Stimulated activated naive CD8-positive, alpha-beta T cell treated with anti-CD3 and anti-CD28 coated beads, Interleukin-15, amount 100 ng/mL, for 72 hours (primary cell): ENCODE measurements around the gene LAMA3.

Experiments used
- ATAC-seq: fragments of 150-1000 bp; cut with Tn5 transposase; 2 replicates; pipeline ENCODE4 v1.10.0; 2021; ENCODE audit warnings: mild to moderate bottlenecking, moderate library complexity
- DNase-seq, 2 donors: peaks; one replicate each; pipeline ENCODE4 v3.0.0; 2021 to 2022
- H3K27ac Mint-ChIP-seq, 2 donors: one replicate each; pipeline ENCODE4 v1.8.0; 2022; ENCODE audit warnings: mild to moderate bottlenecking in 2 of 2, mixed read lengths in 2 of 2, moderate library complexity in 2 of 2
- H3K27me3 Mint-ChIP-seq: one replicate; pipeline ENCODE4 v1.8.0; 2022; ENCODE audit warnings: mixed read lengths
- H3K4me1 Mint-ChIP-seq: one replicate; pipeline ENCODE4 v1.8.0; 2022; ENCODE audit warnings: mild to moderate bottlenecking, mixed read lengths
- H3K4me3 Mint-ChIP-seq, 2 donors: one replicate each; pipeline ENCODE4 v1.8.0; 2022; ENCODE audit warnings: mild to moderate bottlenecking in 2 of 2, mixed read lengths in 2 of 2, moderate library complexity in 1 of 2
- H3K9me3 Mint-ChIP-seq, 2 donors: one replicate each; pipeline ENCODE4 v1.8.0; 2022; ENCODE audit warnings: mixed read lengths in 2 of 2

Gene LAMA3

GRCh38 chr18:23824669-23825068, 135.4 kb downstream of the LAMA3 start:
- H3K27ac Mint-ChIP-seq: no peak overlapping the region
- no peak for ATAC-seq
- H3K4me3 Mint-ChIP-seq: no peak overlapping the region
- no peak for DNase-seq
- H3K9me3 Mint-ChIP-seq: no peaks in the 10 kb centered on the region
- peaks cover 7% of the 10 kb centered on the region for H3K27me3 Mint-ChIP-seq
- peaks cover 40% of the 10 kb centered on the region for H3K4me1 Mint-ChIP-seq

GRCh38 chr18:23825496-23825895, 136.2 kb downstream of the LAMA3 start:
- no peak for ATAC-seq
- peaks cover 7% of the 10 kb centered on the region for H3K27me3 Mint-ChIP-seq
- no peak overlapping the region for H3K4me3 Mint-ChIP-seq
- no peak for DNase-seq
- H3K4me1 Mint-ChIP-seq: peaks cover 40% of the 10 kb centered on the region
- H3K27ac Mint-ChIP-seq: no peak overlapping the region
- H3K9me3 Mint-ChIP-seq: no peaks in the 10 kb centered on the region

GRCh38 chr18:23825978-23826405, 136.7 kb downstream of the LAMA3 start:
- H3K27ac Mint-ChIP-seq: peak overlapping the region in 1 of 2 donors; percentile 15
- peaks cover 40% of the 10 kb centered on the region for H3K4me1 Mint-ChIP-seq
- no peak for ATAC-seq

GRCh38 chr18:23826850-23827620, 137.8 kb downstream of the LAMA3 start:
- Mint-ChIP-seq H3K27ac (peak overlapping the region in 1 of 2 donors; percentile 98), H3K9me3 (no peaks in the 10 kb centered on the region), H3K4me1 (peaks cover 40% of the 10 kb centered on the region), H3K4me3 (no peak overlapping the region), H3K27me3 (no peaks in the 10 kb centered on the region)
- DNase-seq: no peak
- no peak for ATAC-seq

More at GRCh38 chr18:23825978-23826405, 136.7 kb downstream of the LAMA3 start:
- H3K4me3 Mint-ChIP-seq: peak overlapping the region in 1 of 2 donors; percentile 27
- peaks cover 7% of the 10 kb centered on the region for H3K27me3 Mint-ChIP-seq
- no peak for DNase-seq
- no peaks in the 10 kb centered on the region for H3K9me3 Mint-ChIP-seq

- no peak for ATAC-seq
- peaks cover 40% of the 10 kb centered on the region for H3K4me1 Mint-ChIP-seq
- H3K27me3 Mint-ChIP-seq: no peaks in the 10 kb centered on the region
- H3K9me3 Mint-ChIP-seq: no peaks in the 10 kb centered on the region
- H3K27ac Mint-ChIP-seq: peak overlapping the region in 1 of 2 donors; percentile 98
- H3K4me3 Mint-ChIP-seq: no peak overlapping the region
- no peak for DNase-seq
Measured at GRCh38 chr18:23827681-23828080, 138.4 kb downstream of the LAMA3 start.

- no peaks in the 10 kb centered on the region for H3K27me3 Mint-ChIP-seq
- ATAC-seq (peak; percentile 100), DNase-seq (peak; percentile 38 to 62)
- H3K4me1 Mint-ChIP-seq: peaks cover 40% of the 10 kb centered on the region
- H3K4me3 Mint-ChIP-seq: no peak overlapping the region
- no peaks in the 10 kb centered on the region for H3K9me3 Mint-ChIP-seq
- peak overlapping the region; percentile 81 to 98 for H3K27ac Mint-ChIP-seq
Measured at GRCh38 chr18:23828426-23828825, 139.2 kb downstream of the LAMA3 start.

- DNase-seq: no peak
- Mint-ChIP-seq H3K27me3 (no peaks in the 10 kb centered on the region), H3K9me3 (no peaks in the 10 kb centered on the region), H3K27ac (no peak overlapping the region), H3K4me3 (no peak overlapping the region), H3K4me1 (peaks cover 11% of the 10 kb centered on the region)
- no peak for ATAC-seq
Measured at GRCh38 chr18:23832911-23833310, 143.7 kb downstream of the LAMA3 start.

GRCh38 chr18:23833714-23834113, 144.5 kb downstream of the LAMA3 start:
- H3K4me1 Mint-ChIP-seq: peaks cover 6% of the 10 kb centered on the region
- H3K4me3 Mint-ChIP-seq: no peak overlapping the region
- DNase-seq: no peak
- ATAC-seq: no peak
- H3K27ac Mint-ChIP-seq: no peak overlapping the region
- H3K27me3 Mint-ChIP-seq: no peaks in the 10 kb centered on the region
- H3K9me3 Mint-ChIP-seq: no peaks in the 10 kb centered on the region

- no peak overlapping the region for H3K27ac Mint-ChIP-seq
- DNase-seq (no peak), ATAC-seq (no peak)
- peaks cover 7% of the 10 kb centered on the region for H3K4me1 Mint-ChIP-seq
- no peaks in the 10 kb centered on the region for H3K27me3 Mint-ChIP-seq
- no peaks in the 10 kb centered on the region for H3K9me3 Mint-ChIP-seq
- H3K4me3 Mint-ChIP-seq: no peak overlapping the region
Measured at GRCh38 chr18:23835091-23835490, 145.8 kb downstream of the LAMA3 start.

- no peak overlapping the region for H3K4me3 Mint-ChIP-seq
- H3K4me1 Mint-ChIP-seq: peaks cover 7% of the 10 kb centered on the region
- DNase-seq (no peak), ATAC-seq (no peak)
- no peaks in the 10 kb centered on the region for H3K27me3 Mint-ChIP-seq
- no peak overlapping the region for H3K27ac Mint-ChIP-seq
- H3K9me3 Mint-ChIP-seq: no peaks in the 10 kb centered on the region
Measured at GRCh38 chr18:23835506-23835905, 146.3 kb downstream of the LAMA3 start.

GRCh38 chr18:23837591-23837990, 148.3 kb downstream of the LAMA3 start:
- no peak overlapping the region for H3K4me3 Mint-ChIP-seq
- no peaks in the 10 kb centered on the region for H3K27me3 Mint-ChIP-seq
- H3K27ac Mint-ChIP-seq: no peak overlapping the region
- ATAC-seq (no peak), DNase-seq (no peak)
- no peaks in the 10 kb centered on the region for H3K9me3 Mint-ChIP-seq
- peaks cover 7% of the 10 kb centered on the region for H3K4me1 Mint-ChIP-seq

GRCh38 chr18:23838233-23838632, 149.0 kb downstream of the LAMA3 start:
- H3K4me3 Mint-ChIP-seq: no peak overlapping the region
- no peak for ATAC-seq
- peaks cover 7% of the 10 kb centered on the region for H3K4me1 Mint-ChIP-seq
- H3K27me3 Mint-ChIP-seq: no peaks in the 10 kb centered on the region
- no peak for DNase-seq
- no peak overlapping the region for H3K27ac Mint-ChIP-seq
- H3K9me3 Mint-ChIP-seq: no peaks in the 10 kb centered on the region

- Mint-ChIP-seq H3K27ac (no peak overlapping the region), H3K4me1 (peaks cover 7% of the 10 kb centered on the region), H3K4me3 (no peak overlapping the region), H3K27me3 (no peaks in the 10 kb centered on the region), H3K9me3 (no peaks in the 10 kb centered on the region)
- ATAC-seq: peak; percentile 89
- DNase-seq: no peak
Measured at GRCh38 chr18:23838801-23839366, 149.6 kb downstream of the LAMA3 start.

GRCh38 chr18:23842305-23842704, 153.1 kb downstream of the LAMA3 start:
- no peaks in the 10 kb centered on the region for H3K27me3 Mint-ChIP-seq
- H3K4me1 Mint-ChIP-seq: peaks cover 7% of the 10 kb centered on the region
- no peak overlapping the region for H3K4me3 Mint-ChIP-seq
- H3K9me3 Mint-ChIP-seq: no peaks in the 10 kb centered on the region
- ATAC-seq: no peak
- DNase-seq: no peak
- H3K27ac Mint-ChIP-seq: no peak overlapping the region

GRCh38 chr18:23844991-23845680, 155.9 kb downstream of the LAMA3 start:
- Mint-ChIP-seq H3K27ac (no peak overlapping the region), H3K9me3 (no peaks in the 10 kb centered on the region), H3K4me1 (no peaks in the 10 kb centered on the region), H3K27me3 (no peaks in the 10 kb centered on the region), H3K4me3 (no peak overlapping the region)
- DNase-seq (no peak), ATAC-seq (no peak)

GRCh38 chr18:23845988-23846630, 156.9 kb downstream of the LAMA3 start:
- ATAC-seq: no peak
- Mint-ChIP-seq H3K27me3 (no peaks in the 10 kb centered on the region), H3K4me1 (no peaks in the 10 kb centered on the region), H3K4me3 (no peak overlapping the region), H3K9me3 (no peaks in the 10 kb centered on the region), H3K27ac (no peak overlapping the region)
- DNase-seq: no peak
